Glomerular visceral epithelial cell (primary cell): ENCODE measurements around the gene APOOL.
"Not testable (repeated sequence)": the region's sequence is repeated elsewhere in the genome, so short reads cannot be mapped to it uniquely, and the experiment has no call there.

Source experiments
- DNase-seq: peaks from one replicate; pipeline ENCODE4 v3.0.0-alpha.2; 2016; ENCODE audit errors: extremely low spot score

The APOOL gene, protein sequence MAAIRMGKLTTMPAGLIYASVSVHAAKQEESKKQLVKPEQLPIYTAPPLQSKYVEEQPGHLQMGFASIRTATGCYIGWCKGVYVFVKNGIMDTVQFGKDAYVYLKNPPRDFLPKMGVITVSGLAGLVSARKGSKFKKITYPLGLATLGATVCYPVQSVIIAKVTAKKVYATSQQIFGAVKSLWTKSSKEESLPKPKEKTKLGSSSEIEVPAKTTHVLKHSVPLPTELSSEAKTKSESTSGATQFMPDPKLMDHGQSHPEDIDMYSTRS

GRCh38 chrX:85003655-85004244 lies at the start of gene APOOL:
TSS of gene APOOL (plus strand) at chrX:85003877. CDS start at chrX:85003913, 36 bp downstream.
- DNase-seq = peak; percentile 85

GRCh38 chrX:84956304-84956703 lies 47.4 kb upstream of the APOOL start:
- DNase-seq = no peak

DNA sequence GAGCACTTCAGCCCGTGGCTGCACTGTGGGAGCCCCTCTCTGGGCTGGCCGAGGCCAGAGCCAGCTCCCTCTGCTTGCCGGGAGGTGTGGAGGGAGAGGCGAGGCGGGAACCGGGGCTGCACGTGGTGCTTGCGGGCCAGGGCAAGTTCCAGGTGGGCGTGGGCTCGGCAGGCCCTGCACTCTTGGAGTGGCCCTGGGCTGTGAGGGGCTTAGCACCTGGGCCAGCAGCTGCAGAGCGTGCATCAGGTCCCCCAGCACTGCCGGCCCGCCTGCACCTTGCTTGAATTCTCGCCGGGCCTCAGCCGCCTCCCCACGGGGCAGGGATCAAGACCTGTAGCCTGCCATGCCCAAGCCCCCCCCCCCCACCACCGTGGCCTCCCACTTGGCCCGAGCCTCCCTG lies 28.9 kb upstream of the APOOL start:
- DNase-seq = no peak

DNA sequence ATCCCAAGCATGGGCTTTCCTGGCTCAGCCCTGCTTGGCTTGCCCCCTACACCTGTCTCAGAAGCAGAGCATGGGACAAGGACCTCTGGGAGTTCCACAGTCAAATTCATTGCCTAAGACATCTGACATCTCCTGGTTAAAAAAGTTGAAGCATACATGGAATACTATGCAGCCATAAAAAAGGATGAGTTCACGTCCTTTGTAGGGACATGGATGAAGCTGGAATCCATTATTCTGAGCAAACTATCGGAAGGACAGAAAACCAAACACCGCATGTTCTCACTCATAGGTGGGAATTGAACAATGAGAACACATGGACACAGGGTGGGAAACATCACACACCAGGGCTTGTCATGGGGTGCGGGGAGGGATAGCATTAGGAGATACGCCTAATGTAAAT lies 11.9 kb upstream of the APOOL start:
- not testable (repeated sequence) for DNase-seq

DNA sequence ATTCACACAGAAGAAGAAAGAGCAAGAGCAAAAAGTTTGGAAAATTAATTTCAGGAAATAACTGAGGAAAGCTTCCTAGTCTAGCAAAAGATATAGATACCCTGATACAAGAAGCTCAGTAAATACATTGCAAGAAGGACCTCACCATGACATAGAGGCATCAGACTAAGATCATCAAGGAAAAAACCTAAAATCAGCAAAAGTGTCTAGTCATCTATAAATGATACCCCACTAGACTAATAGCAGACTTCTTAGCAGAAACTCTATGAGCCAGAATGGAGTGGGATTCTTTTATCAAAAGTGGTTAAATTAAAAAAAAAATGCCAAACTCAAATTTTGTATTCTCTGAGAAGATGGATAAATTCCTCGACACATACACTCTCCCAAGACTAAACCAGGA lies 10.5 kb upstream of the APOOL start:
- no peak for DNase-seq

GRCh38 chrX:85001344-85001743 lies 2.3 kb upstream of the APOOL start:
- no peak for DNase-seq

GRCh38 chrX:85004255-85004654 lies 578 bp downstream of the APOOL start:
- peak; percentile 13 for DNase-seq

DNA sequence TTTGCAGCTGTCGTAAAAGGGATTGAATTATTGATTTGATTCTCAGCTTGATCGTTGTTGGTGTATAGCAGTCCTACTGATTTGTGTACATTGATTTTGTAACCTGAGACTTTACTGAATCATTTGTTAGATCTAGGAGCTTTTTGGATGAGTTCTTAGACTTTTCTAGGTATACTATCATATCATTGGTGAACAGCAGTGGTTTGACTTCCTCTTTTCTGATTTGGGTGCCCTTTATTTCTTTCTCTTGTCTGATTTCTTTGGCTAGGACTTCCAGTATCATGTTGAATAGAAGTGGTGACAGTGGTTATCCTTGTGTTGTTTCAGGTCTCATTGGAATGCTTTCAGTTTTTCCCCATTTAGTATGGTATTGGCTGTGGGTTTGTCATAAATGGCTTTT lies 8.4 kb downstream of the APOOL start:
- no peak for DNase-seq

GRCh38 chrX:85015351-85015750 lies 11.7 kb downstream of the APOOL start:
- not testable (repeated sequence) for DNase-seq

DNA sequence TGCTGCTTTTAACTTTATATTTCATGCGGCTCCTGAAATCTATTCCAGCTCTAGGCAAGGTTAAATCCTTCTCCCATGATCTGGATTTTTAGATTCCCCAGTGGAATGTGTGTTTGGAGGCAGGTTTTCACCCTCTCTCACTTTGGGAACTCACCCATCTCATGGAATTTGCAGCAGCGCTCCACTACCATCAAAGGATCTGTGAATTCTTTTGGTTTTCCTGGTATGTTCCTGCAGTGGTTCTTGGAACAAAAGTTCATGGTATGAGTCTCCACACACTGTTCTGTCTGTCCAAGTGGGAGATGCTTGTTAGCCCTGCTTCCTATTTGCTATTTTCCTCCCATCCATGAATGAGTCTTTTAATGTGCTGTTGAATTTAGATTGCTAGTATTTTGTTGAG lies 14.0 kb downstream of the APOOL start:
- no peak for DNase-seq

- DNase-seq = no peak
Measured at GRCh38 chrX:85018471-85018870, 14.8 kb downstream of the APOOL start.

GRCh38 chrX:85020216-85020615 lies 16.5 kb downstream of the APOOL start:
- DNase-seq = no peak

- DNase-seq = no peak
Measured at GRCh38 chrX:85024044-85024443, 20.4 kb downstream of the APOOL start.

DNA sequence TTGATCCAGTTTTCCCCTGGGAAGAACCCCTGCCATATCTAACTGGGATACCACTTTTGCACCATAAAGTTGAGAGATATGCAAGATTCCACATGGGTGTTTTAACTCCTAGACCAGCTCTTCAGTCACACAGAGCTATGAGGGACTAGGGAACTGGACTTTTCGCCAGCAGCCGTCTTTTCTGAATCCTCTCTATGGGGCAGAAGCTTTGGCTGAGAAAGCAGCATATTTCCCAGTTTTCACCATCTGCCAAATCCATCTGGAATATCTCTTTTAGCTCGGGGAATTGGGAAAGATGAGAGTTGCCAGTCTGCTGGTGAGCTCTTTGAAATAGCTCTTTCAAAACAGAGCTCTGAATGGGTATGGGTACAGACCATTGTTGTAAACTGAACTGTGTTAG lies 20.9 kb downstream of the APOOL start:
- no peak for DNase-seq

- no peak for DNase-seq
Measured at GRCh38 chrX:85026170-85026569, 22.5 kb downstream of the APOOL start.

DNA sequence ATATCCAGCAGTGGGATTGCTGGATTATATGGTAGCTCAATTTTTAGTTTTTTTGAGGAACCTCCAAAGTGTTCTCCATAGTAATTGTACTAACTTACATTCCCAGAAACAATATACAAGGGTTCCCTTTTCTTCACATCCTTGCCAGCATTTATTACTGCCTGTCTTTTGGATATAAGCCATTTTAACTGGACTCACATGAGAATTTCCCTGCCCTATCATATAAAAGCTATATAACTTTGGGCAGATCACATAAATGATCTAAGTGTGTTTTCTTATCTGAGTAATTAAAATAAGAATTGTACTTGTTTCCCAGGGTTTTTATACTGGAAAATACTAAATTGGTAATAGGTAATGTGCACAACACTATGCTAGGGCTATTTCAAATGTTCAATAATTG lies 25.4 kb downstream of the APOOL start:
- DNase-seq = no peak

DNA sequence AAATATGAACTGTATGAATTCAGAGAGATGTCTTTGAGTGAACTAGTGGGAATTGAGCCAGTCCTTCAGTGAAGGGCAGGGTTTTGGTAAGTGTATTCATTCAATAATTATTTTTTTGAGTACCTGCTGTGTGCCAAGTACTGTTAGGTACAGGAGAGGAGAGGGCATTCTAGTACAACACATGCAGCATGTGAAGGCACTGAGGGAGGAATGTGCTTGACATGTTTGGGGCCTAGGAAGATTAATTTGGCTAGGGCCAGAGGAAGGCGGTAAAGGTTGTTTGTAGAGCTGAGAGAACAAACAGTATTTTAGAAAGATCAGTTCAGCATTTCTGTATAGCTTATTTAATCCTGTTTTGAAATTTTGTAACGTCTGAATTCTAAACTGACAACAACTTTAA lies 27.8 kb downstream of the APOOL start:
- DNase-seq = no peak

- DNase-seq = no peak
Measured at GRCh38 chrX:85037114-85037513, 33.4 kb downstream of the APOOL start.

- DNase-seq = no peak
Measured at GRCh38 chrX:85051627-85052026, 48.0 kb downstream of the APOOL start.

GRCh38 chrX:85052205-85052604 lies 48.5 kb downstream of the APOOL start:
- DNase-seq = no peak

GRCh38 chrX:85052636-85053343 lies 49.1 kb downstream of the APOOL start:
- DNase-seq = peak; percentile 28

GRCh38 chrX:85065512-85066198 lies 62.0 kb downstream of the APOOL start:
- DNase-seq = no peak

DNA sequence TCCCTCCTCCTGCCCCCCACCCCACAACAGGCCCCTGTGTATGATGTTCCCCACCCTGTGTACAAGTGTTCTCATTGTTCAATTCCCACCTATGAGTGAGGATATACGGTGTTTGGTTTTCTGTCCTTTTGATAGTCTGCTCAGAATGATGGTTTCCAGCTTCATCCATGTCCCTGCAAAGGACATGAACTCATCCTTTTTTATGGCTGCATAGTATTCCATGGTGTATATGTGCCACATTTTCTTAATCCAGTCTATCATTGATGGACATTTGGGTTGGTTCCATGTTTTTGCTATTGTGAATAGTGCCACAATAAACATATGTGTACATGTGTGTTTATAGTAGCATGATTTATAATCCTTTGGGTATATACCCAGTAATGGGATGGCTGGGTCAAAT lies 73.6 kb downstream of the APOOL start:
- not testable (repeated sequence) for DNase-seq
